ENCODE results near the gene THSD7B.
A peak's percentile ranks its signal among the peaks of the same experiment; 100 is the strongest.
"Not testable (repeated sequence)": the region's sequence is repeated elsewhere in the genome, so short reads cannot be mapped to it uniquely, and the experiment has no call there.

The THSD7B gene, protein sequence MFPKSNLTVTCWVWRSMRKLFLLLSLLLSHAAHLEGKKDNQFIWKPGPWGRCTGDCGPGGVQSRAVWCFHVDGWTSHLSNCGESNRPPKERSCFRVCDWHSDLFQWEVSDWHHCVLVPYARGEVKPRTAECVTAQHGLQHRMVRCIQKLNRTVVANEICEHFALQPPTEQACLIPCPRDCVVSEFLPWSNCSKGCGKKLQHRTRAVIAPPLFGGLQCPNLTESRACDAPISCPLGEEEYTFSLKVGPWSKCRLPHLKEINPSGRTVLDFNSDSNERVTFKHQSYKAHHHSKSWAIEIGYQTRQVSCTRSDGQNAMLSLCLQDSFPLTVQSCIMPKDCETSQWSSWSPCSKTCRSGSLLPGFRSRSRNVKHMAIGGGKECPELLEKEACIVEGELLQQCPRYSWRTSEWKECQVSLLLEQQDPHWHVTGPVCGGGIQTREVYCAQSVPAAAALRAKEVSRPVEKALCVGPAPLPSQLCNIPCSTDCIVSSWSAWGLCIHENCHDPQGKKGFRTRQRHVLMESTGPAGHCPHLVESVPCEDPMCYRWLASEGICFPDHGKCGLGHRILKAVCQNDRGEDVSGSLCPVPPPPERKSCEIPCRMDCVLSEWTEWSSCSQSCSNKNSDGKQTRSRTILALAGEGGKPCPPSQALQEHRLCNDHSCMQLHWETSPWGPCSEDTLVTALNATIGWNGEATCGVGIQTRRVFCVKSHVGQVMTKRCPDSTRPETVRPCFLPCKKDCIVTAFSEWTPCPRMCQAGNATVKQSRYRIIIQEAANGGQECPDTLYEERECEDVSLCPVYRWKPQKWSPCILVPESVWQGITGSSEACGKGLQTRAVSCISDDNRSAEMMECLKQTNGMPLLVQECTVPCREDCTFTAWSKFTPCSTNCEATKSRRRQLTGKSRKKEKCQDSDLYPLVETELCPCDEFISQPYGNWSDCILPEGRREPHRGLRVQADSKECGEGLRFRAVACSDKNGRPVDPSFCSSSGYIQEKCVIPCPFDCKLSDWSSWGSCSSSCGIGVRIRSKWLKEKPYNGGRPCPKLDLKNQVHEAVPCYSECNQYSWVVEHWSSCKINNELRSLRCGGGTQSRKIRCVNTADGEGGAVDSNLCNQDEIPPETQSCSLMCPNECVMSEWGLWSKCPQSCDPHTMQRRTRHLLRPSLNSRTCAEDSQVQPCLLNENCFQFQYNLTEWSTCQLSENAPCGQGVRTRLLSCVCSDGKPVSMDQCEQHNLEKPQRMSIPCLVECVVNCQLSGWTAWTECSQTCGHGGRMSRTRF (N-terminal part only)

GRCh38 chr2:136765256-136766072 lies at the start of gene THSD7B:
Gene THSD7B (plus strand): TSS chr2:136765545. CDS start chr2:136882179, 116,634 bp downstream.
- peak; percentile 54 for DNase-seq

GRCh38 chr2:136718273-136718672 lies 47.1 kb upstream of the THSD7B start:
- no peak for DNase-seq

GRCh38 chr2:136727973-136728699 lies 37.2 kb upstream of the THSD7B start:
- DNase-seq = no peak

- DNase-seq = no peak
Observed at GRCh38 chr2:136736236-136736635, 29.1 kb upstream of the THSD7B start.

DNA sequence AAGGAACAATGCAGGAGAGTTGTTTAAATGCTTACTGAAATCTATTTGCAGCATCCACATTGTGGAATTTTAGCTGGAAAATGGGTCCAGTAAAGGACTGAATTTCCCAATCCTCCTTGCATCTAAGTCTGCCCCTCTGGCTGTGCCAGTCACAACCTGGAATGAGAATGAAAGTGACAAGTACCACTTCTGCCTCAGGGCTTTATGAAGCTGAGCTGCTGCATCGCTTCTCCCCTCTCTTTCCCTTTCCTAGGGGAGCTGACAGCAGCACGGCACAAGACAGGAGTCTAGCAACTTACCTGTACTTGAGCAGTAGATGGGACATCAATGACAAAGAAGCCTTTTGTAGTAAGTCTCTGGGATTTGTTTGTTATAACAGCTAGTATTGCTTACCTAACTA lies 27.3 kb upstream of the THSD7B start:
- DNase-seq = no peak

DNA sequence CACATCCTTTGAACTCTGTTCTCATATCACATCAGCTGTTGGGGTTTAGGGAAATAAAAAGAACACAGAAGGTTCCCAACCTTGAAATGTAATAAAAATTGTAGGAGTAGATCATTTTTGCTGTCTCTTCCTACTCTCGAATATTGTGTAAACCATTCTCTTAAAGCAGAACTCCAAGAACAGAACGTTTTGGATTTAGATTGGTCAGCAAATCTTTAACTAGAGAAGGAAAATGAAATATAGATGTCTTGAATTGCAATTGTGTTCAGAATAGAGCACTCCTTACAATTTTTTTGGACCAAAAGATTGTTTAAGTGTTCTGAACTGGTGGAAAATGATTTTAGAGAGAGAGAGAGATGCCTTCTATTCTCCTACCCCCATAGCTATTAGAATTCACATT lies 23.9 kb upstream of the THSD7B start:
- no peak for DNase-seq

- DNase-seq = no peak
Observed at GRCh38 chr2:136750065-136750464, 15.3 kb upstream of the THSD7B start.

GRCh38 chr2:136751406-136751805 lies 13.9 kb upstream of the THSD7B start:
- no peak for DNase-seq

DNA sequence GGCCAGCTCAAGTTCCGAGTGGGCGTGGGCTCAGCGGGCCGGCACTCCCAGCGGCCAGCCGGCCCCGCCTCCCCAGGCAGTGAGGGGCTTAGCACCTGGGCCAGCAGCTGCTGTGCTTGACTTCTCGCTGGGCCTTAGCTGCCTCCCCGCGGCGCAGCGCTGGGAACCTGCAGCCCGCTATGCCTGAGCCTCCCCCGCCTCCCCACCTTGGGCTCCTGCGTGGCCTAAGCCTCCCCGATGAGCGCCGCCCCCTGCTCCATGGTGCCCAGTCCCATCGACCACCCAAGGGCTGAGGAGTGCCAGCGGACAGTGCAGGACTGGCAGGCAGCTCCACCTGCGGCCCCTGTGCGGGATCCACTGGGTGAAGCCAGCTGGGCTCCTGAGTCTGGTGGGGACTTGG lies 6.8 kb upstream of the THSD7B start:
- DNase-seq = not testable (repeated sequence)

- DNase-seq = no peak
Observed at GRCh38 chr2:136764452-136765255, 691 bp upstream of the THSD7B start.

DNA sequence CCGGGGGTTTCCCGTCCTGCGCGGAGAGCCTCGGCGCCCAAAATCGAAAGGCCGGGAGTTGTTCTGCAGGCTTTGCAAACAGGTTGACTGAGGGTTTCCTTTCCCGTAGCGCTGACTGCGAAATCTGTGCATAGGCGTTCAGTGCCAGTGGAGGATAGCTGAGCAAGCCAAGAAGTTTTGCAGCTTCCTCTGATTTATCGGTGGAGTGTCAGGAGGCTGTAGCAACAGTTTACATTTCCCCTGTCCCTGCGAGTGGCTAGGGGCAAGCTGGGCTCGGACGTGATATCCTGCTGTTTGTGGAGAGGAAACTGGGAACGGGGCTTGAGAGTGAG lies 694 bp downstream of the THSD7B start:
- DNase-seq = no peak

- no peak for DNase-seq
Observed at GRCh38 chr2:136767030-136767429, 1.7 kb downstream of the THSD7B start.

DNA sequence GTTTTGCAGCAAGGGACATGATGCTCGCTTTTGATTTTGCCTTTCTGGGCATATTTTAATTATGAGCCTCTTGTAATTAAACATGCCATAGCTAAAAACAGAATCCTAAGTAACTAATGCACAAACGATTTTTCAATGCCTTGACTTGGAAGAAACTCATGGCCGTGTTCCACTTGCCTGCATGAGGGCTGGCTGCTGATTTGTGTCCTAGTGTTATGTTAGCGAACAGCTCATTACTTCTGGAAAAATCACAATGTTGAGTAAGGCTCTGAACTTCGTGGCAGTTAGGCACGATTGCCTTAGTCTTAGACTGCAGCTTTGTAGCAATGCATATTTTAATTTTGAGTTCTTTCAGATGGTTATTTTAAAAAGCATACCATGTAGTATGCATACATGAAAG lies 4.5 kb downstream of the THSD7B start:
- no peak for DNase-seq

DNA sequence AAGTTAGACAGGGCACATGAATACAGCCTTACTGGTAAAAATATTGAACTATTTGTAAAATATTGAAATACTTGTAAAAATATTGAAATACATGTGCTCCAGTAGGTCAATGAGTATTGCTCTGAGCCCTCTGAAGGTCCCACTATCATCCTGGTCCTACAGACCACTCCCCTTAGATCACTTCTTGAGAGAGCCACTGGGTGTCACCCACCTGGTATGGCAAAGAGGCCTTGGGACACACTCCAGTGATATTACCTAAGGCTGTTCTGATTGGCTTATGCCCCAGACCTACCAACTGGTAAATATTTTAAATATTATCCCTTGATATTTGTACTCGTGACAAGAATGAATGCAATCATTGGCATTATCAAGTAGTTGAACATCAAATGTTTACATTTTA lies 5.0 kb downstream of the THSD7B start:
- no peak for DNase-seq

- DNase-seq = no peak
Observed at GRCh38 chr2:136777391-136777790, 12.0 kb downstream of the THSD7B start.

GRCh38 chr2:136783856-136784255 lies 18.5 kb downstream of the THSD7B start:
- no peak for DNase-seq

DNA sequence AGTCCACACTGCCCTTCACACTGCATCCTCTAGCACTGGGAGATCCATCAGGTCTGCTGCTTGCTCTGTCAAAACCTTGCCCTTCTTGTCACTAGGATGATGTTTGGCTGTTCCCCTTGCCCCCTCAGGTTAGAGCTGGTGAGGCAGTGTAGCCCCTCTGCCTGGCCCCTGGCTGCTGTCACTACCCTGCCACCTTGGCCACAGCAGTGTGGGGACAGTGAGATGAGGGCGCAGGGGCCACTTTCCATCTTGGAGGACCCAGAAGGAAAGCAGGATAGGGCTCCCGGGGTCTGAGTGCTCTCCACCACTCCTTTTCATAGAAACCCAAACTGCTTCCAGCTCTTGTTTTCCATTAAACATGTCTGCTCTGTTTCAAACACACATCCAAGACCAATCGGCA lies 19.9 kb downstream of the THSD7B start:
- no peak for DNase-seq

- DNase-seq = no peak
Observed at GRCh38 chr2:136787970-136788369, 22.6 kb downstream of the THSD7B start.

DNA sequence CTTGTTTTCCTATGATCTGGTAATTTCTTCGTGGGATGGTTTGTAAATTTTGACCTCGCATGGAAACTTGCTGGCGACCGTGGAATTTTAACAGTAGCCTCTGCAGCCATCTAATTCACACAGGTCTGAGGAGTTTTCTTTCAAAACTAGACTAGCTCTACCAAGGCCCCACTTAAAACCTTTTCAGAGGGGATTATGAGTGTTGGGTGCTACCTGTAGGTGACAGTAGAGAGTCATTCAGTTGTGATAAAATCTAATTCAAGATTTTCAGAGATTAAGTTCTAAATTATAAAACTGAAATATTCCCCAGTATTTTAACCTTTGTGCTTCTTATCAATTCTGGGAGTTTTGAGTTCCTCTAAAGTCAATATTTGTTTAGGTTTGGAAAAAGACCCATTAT lies 31.0 kb downstream of the THSD7B start:
- no peak for DNase-seq

DNA sequence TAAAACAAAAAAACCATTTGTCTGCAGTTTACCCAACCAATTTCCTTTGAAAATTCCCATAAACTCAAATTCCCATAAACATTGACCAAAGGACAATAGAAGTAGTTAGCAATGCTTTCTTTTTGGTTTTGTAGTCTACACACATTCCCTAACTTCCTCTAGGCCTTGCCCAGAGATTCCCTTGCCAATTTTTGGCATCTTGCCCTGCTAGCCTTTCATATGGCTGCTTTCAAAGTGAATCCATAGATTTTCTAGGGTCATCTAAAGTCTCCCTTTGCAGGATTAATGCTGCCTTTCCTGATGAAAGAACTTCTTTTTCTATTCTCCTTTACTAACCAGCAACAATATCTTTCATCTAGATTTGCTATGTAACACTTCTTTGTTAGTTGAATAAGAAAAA lies 33.4 kb downstream of the THSD7B start:
- no peak for DNase-seq

- no peak for DNase-seq
Observed at GRCh38 chr2:136801661-136802060, 36.3 kb downstream of the THSD7B start.
